Measurements from ENCODE around the gene NBL1. TPM values are rescaled to one million over a fixed set of nuclear protein-coding genes. Genes with fewer than 3 reads are reported as not detected.

Gene NBL1
- total and polyA plus RNA-seq, 9 of the 15 experiments (the other 6 are each of a cell fraction or from before 2014, with no cell fraction given), result 0.10 to 3.7 (median 1.8) TPM; not detected in 1

DNA sequence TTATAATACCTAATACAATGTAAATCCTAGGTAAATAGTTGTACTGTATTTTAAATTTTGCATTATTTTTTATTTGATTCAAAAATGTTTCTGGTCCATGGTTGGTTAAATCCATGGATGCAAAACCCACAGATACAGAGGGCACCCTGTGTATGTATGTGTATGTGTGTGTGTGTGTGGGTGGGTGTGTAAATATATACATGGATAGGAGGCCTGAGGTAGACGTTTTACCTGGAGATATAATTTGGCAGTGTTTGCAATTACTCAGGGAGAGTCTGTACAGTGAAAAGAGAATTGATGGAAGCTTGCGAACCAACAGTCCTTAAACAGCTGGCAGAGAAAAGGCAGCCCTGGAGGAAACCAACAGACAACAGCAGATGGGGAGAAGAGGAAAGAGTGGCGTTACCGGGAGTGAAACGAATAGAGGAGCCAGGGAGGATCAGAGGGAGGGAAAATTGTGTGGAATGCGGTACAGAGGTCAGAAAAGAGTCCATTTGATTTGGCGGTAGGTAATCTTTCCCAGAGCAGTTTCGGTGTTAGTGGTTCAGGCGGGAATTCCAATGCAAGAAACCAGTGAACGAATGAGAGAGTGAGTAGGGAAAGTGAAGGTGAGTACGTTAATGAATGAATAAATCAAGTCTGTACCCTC, 47.9 kb upstream of the NBL1 start (continued):
- TF ChIP-seq, protein P1, sequence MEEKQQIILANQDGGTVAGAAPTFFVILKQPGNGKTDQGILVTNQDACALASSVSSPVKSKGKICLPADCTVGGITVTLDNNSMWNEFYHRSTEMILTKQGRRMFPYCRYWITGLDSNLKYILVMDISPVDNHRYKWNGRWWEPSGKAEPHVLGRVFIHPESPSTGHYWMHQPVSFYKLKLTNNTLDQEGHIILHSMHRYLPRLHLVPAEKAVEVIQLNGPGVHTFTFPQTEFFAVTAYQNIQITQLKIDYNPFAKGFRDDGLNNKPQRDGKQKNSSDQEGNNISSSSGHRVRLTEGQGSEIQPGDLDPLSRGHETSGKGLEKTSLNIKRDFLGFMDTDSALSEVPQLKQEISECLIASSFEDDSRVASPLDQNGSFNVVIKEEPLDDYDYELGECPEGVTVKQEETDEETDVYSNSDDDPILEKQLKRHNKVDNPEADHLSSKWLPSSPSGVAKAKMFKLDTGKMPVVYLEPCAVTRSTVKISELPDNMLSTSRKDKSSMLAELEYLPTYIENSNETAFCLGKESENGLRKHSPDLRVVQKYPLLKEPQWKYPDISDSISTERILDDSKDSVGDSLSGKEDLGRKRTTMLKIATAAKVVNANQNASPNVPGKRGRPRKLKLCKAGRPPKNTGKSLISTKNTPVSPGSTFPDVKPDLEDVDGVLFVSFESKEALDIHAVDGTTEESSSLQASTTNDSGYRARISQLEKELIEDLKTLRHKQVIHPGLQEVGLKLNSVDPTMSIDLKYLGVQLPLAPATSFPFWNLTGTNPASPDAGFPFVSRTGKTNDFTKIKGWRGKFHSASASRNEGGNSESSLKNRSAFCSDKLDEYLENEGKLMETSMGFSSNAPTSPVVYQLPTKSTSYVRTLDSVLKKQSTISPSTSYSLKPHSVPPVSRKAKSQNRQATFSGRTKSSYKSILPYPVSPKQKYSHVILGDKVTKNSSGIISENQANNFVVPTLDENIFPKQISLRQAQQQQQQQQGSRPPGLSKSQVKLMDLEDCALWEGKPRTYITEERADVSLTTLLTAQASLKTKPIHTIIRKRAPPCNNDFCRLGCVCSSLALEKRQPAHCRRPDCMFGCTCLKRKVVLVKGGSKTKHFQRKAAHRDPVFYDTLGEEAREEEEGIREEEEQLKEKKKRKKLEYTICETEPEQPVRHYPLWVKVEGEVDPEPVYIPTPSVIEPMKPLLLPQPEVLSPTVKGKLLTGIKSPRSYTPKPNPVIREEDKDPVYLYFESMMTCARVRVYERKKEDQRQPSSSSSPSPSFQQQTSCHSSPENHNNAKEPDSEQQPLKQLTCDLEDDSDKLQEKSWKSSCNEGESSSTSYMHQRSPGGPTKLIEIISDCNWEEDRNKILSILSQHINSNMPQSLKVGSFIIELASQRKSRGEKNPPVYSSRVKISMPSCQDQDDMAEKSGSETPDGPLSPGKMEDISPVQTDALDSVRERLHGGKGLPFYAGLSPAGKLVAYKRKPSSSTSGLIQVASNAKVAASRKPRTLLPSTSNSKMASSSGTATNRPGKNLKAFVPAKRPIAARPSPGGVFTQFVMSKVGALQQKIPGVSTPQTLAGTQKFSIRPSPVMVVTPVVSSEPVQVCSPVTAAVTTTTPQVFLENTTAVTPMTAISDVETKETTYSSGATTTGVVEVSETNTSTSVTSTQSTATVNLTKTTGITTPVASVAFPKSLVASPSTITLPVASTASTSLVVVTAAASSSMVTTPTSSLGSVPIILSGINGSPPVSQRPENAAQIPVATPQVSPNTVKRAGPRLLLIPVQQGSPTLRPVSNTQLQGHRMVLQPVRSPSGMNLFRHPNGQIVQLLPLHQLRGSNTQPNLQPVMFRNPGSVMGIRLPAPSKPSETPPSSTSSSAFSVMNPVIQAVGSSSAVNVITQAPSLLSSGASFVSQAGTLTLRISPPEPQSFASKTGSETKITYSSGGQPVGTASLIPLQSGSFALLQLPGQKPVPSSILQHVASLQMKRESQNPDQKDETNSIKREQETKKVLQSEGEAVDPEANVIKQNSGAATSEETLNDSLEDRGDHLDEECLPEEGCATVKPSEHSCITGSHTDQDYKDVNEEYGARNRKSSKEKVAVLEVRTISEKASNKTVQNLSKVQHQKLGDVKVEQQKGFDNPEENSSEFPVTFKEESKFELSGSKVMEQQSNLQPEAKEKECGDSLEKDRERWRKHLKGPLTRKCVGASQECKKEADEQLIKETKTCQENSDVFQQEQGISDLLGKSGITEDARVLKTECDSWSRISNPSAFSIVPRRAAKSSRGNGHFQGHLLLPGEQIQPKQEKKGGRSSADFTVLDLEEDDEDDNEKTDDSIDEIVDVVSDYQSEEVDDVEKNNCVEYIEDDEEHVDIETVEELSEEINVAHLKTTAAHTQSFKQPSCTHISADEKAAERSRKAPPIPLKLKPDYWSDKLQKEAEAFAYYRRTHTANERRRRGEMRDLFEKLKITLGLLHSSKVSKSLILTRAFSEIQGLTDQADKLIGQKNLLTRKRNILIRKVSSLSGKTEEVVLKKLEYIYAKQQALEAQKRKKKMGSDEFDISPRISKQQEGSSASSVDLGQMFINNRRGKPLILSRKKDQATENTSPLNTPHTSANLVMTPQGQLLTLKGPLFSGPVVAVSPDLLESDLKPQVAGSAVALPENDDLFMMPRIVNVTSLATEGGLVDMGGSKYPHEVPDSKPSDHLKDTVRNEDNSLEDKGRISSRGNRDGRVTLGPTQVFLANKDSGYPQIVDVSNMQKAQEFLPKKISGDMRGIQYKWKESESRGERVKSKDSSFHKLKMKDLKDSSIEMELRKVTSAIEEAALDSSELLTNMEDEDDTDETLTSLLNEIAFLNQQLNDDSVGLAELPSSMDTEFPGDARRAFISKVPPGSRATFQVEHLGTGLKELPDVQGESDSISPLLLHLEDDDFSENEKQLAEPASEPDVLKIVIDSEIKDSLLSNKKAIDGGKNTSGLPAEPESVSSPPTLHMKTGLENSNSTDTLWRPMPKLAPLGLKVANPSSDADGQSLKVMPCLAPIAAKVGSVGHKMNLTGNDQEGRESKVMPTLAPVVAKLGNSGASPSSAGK (IDR thresholded peaks at IDR 0.05), result 0 out of 2 replicates have a peak, but pooled peaks have one; percentile 36
- TF ChIP-seq RFX1 (IDR thresholded peaks at IDR 0.05) (no peak), ZFP36 (IDR thresholded peaks at IDR 0.05; ENCODE audit: low read depth, low read length, partially characterized antibody) (no peak), OTX1 (CRISPR knock-in tag; IDR thresholded peaks at IDR 0.05) (peak; percentile 15; the same call in 1 of the 2 replicates), TOE1 (IDR thresholded peaks at IDR 0.05; ENCODE audit: borderline replicate concordance) (peak; percentile 46), TOE1 (CRISPR knock-in tag; IDR thresholded peaks at IDR 0.05; ENCODE audit: borderline replicate concordance, low read depth) (no peak), TCFL5 (CRISPR knock-in tag; conservative IDR thresholded peaks at IDR 0.05) (no peak), SREBF1 (IDR thresholded peaks at IDR 0.05; ENCODE audit: borderline replicate concordance, low read depth, low read length) (no peak), CBX8 (IDR thresholded peaks at IDR 0.05; ENCODE audit: borderline replicate concordance, extremely low read depth, low read depth, low read length, poor library complexity, severe bottlenecking) (no peak), SNIP1 (IDR thresholded peaks at IDR 0.05; ENCODE audit: low read depth) (0 out of 2 replicates have a peak, but pooled peaks have one; percentile 23), ZNF165 (CRISPR knock-in tag; IDR thresholded peaks at IDR 0.05; ENCODE audit: borderline replicate concordance) (no peak), DDX20 (tag; IDR thresholded peaks at IDR 0.05; ENCODE audit: low read depth) (no peak)
- TF ChIP-seq, protein P2, sequence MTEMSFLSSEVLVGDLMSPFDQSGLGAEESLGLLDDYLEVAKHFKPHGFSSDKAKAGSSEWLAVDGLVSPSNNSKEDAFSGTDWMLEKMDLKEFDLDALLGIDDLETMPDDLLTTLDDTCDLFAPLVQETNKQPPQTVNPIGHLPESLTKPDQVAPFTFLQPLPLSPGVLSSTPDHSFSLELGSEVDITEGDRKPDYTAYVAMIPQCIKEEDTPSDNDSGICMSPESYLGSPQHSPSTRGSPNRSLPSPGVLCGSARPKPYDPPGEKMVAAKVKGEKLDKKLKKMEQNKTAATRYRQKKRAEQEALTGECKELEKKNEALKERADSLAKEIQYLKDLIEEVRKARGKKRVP (CRISPR knock-in tag; IDR thresholded peaks at IDR 0.05), result no peak
- TF ChIP-seq, protein P3, sequence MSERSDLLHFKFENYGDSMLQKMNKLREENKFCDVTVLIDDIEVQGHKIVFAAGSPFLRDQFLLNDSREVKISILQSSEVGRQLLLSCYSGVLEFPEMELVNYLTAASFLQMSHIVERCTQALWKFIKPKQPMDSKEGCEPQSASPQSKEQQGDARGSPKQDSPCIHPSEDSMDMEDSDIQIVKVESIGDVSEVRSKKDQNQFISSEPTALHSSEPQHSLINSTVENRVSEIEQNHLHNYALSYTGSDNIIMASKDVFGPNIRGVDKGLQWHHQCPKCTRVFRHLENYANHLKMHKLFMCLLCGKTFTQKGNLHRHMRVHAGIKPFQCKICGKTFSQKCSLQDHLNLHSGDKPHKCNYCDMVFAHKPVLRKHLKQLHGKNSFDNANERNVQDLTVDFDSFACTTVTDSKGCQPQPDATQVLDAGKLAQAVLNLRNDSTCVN (CRISPR knock-in tag; IDR thresholded peaks at IDR 0.05), result peak; percentile 52; the same call in 1 of the 2 replicates
